SK-N-SH (cell line): Measurements from ENCODE around the gene EGF. TPM values are rescaled to one million over a fixed set of nuclear protein-coding genes. Genes with fewer than 3 reads are reported as not detected.

ENCODE experiments used
- CTCF ChIA-PET: fragments of 300-600, 350-600 bp; formaldehyde crosslinking; extraction: SDS; loops from one replicate; lab custom pipeline; 2021; lab: Yijun Ruan, JAX
- POLR2A ChIA-PET: fragments of 350-600 bp; sonication (Branson Sonifier 250); formaldehyde crosslinking; extraction: SDS; loops from one replicate; lab custom pipeline; 2020; ENCODE audit warnings: antibody characterized with exemption, inconsistent platforms; lab: Yijun Ruan, JAX
- DNase-seq: peaks from one replicate; pipeline ENCODE4 v3.0.0; 2012
- H2AFZ ChIP-seq: fragments of 200-600 bp; sonication (generic); 2 replicates; pipeline ENCODE4 v1.8.1; 2016; ENCODE audit warnings: antibody characterized with exemption, mild to moderate bottlenecking, low read depth
- H3F3A ChIP-seq: fragments of 200-600 bp; sonication (generic); replicated peaks from 2 replicates; pipeline ENCODE3; 2016; ENCODE audit warnings: antibody characterized with exemption, mild to moderate bottlenecking; ENCODE audit not compliant: insufficient read depth
- H3K27ac ChIP-seq, 2 experiments: fragments of 200-500 bp in 1 of 2; fragments of 200-600 bp in 1 of 2; sonication (Bioruptor generic) in 1 of 2; sonication (generic), shearing (Covaris generic) in 1 of 2; 2 replicates each; pipeline versions ENCODE4 v1.5.1 to v1.6.1; 2014 to 2016; ENCODE audit warnings: low read depth in 2 of 2, inconsistent platforms in 1 of 2, low read length in 1 of 2, mild to moderate bottlenecking in 1 of 2, mixed read lengths in 1 of 2
- H3K27me3 ChIP-seq: fragments of 200-600 bp; sonication (generic), shearing (Covaris generic); 2 replicates; pipeline ENCODE4 v1.6.1; 2016; ENCODE audit warnings: mixed run types; ENCODE audit not compliant: insufficient read depth
- H3K36me3 ChIP-seq, 2 experiments: fragments of 200-500 bp in 1 of 2; fragments of 200-600 bp in 1 of 2; sonication (Bioruptor generic) in 1 of 2; sonication (generic) in 1 of 2; replicated peaks in 1 of 2; 2 replicates each; pipeline versions ENCODE3 to v1.5.1; 2014 to 2016; ENCODE audit warnings: low read length in 1 of 2, mild to moderate bottlenecking in 1 of 2; ENCODE audit not compliant: insufficient read depth in 2 of 2, control insufficient read depth in 1 of 2
- H3K4me1 ChIP-seq, 2 experiments: fragments of 200-500 bp in 1 of 2; fragments of 200-600 bp in 1 of 2; sonication (Bioruptor generic) in 1 of 2; sonication (generic), shearing (Covaris generic) in 1 of 2; 2 replicates each; pipeline versions ENCODE4 v1.5.1 to v1.6.1; 2014 to 2016; ENCODE audit warnings: low read depth in 1 of 2, low read length in 1 of 2, mixed run types in 1 of 2; ENCODE audit not compliant: insufficient read depth in 2 of 2, control insufficient read depth in 1 of 2
- H3K4me2 ChIP-seq: fragments of 200-600 bp; sonication (generic), shearing (Covaris generic); 2 replicates; pipeline ENCODE4 v1.6.1; 2017; ENCODE audit warnings: mixed run types
- H3K4me3 ChIP-seq, 2 experiments: fragments of 200-500 bp in 1 of 2; fragments of 200-600 bp in 1 of 2; sonication (Bioruptor generic) in 1 of 2; sonication (generic), shearing (Covaris generic) in 1 of 2; 2 replicates each; pipeline versions ENCODE4 v1.5.1 to v1.8.1; 2014 to 2016; ENCODE audit warnings: low read depth in 2 of 2, inconsistent platforms in 1 of 2, low read length in 1 of 2, mild to moderate bottlenecking in 1 of 2, mixed read lengths in 1 of 2, moderate library complexity in 1 of 2
- H3K79me2 ChIP-seq: fragments of 200-600 bp; sonication (generic); 2 replicates; pipeline ENCODE4 v1.8.1; 2017; ENCODE audit warnings: mild to moderate bottlenecking; ENCODE audit not compliant: insufficient read depth
- H3K9ac ChIP-seq: fragments of 200-600 bp; sonication (generic); 2 replicates; pipeline ENCODE4 v1.6.1; 2017; ENCODE audit warnings: mixed run types
- H3K9me2 ChIP-seq: fragments of 200-600 bp; sonication (generic); 2 replicates; pipeline ENCODE4 v1.6.1; 2017; ENCODE audit warnings: mixed run types
- H3K9me3 ChIP-seq: fragments of 200-600 bp; sonication (generic); 2 replicates; pipeline ENCODE4 v1.6.1; 2017; ENCODE audit warnings: mixed run types, mild to moderate bottlenecking, moderate library complexity
- H4K20me1 ChIP-seq: fragments of 200-600 bp; sonication (generic); 2 replicates; pipeline ENCODE4 v1.6.1; 2017; ENCODE audit warnings: mild to moderate bottlenecking, mixed run types; ENCODE audit not compliant: insufficient read depth
- ELF1 ChIP-seq: IDR thresholded peaks from 2 replicates; pipeline ENCODE4 v1.4.0; 2012
- EP300 ChIP-seq, 2 experiments: IDR thresholded peaks; 2 replicates each; pipeline versions ENCODE4 v1.4.0 to v1.6.1; 2012; ENCODE audit warnings: borderline replicate concordance in 1 of 2, low read depth in 1 of 2, low read length in 1 of 2
- FOXJ3 ChIP-seq: sonication (generic); formaldehyde crosslinking; IDR thresholded peaks from 2 replicates; pipeline ENCODE4 v1.5.1; 2020; ENCODE audit warnings: mild to moderate bottlenecking, missing genetic modification reagents
- GABPA ChIP-seq: IDR thresholded peaks from 2 replicates; pipeline ENCODE4 v1.4.0; 2012; ENCODE audit warnings: low read depth, mild to moderate bottlenecking
- GATA2 ChIP-seq: sonication (generic); formaldehyde crosslinking; IDR thresholded peaks from 2 replicates; pipeline ENCODE4 v1.5.0; 2020; ENCODE audit warnings: mild to moderate bottlenecking, missing genetic modification reagents
- JUND ChIP-seq: IDR thresholded peaks from 2 replicates; pipeline ENCODE4 v1.4.0; 2012
- MXI1 ChIP-seq: IDR thresholded peaks from 2 replicates; pipeline ENCODE4 v1.6.1; 2012; ENCODE audit warnings: mild to moderate bottlenecking, low read depth, low read length, improper control_type of control experiment
- NRF1 ChIP-seq: IDR thresholded peaks from 2 replicates; pipeline ENCODE4 v1.6.1; 2012; ENCODE audit warnings: low read depth, mild to moderate bottlenecking, low read length
- POLR2AphosphoS5 ChIP-seq: IDR thresholded peaks from 2 replicates; pipeline ENCODE4 v1.6.1; 2012; ENCODE audit warnings: low read depth, low read length
- RFX5 ChIP-seq: IDR thresholded peaks from 2 replicates; pipeline ENCODE4 v1.6.1; 2012; ENCODE audit warnings: mild to moderate bottlenecking, improper control_type of control experiment, low read length
- TAF1 ChIP-seq: IDR thresholded peaks from 2 replicates; pipeline ENCODE4 v1.6.1; 2012; ENCODE audit warnings: low read depth, mild to moderate bottlenecking, low read length, moderate library complexity, borderline replicate concordance
- TCF12 ChIP-seq: IDR thresholded peaks from 2 replicates; pipeline ENCODE4 v1.4.0; 2012
- YY1 ChIP-seq: IDR thresholded peaks from 2 replicates; pipeline ENCODE4 v1.4.0; 2012; ENCODE audit warnings: low read depth, mild to moderate bottlenecking
- WGBS: methylation state at CpG from one replicate; pipeline ENCODE4 v1.1.6; 2017; ENCODE audit warnings: low lambda C conversion rate; 5-methylcytosine and 5-hydroxymethylcytosine counted together
- polyA plus RNA-seq, 3 experiments: library from polyadenylated mRNA; depleted of rRNA; stranded (reverse); fragments of >200 nt; gene quantifications; 2 replicates each; pipeline ENCODE4 v1.2.3, GENCODE V29; 2012
- TF ChIP-seq, protein P1 (sequence below): IDR thresholded peaks from 2 replicates; pipeline ENCODE4 v1.4.0; 2012; ENCODE audit warnings: low read depth, borderline replicate concordance
- TF ChIP-seq, protein P2 (sequence below): IDR thresholded peaks from 2 replicates; pipeline ENCODE4 v1.4.0; 2012; ENCODE audit warnings: low read depth, borderline replicate concordance
- TF ChIP-seq, protein P3 (sequence below): fragments of 150-350 bp; IDR thresholded peaks from 2 replicates; pipeline ENCODE4 v1.6.1; 2017; ENCODE audit warnings: antibody characterized with exemption, low read length, low read depth, borderline replicate concordance

EGF gene
- polyA plus RNA-seq, 1 of the 3 experiments (the other 2 are of a cell fraction), result 0.89 TPM

DNA sequence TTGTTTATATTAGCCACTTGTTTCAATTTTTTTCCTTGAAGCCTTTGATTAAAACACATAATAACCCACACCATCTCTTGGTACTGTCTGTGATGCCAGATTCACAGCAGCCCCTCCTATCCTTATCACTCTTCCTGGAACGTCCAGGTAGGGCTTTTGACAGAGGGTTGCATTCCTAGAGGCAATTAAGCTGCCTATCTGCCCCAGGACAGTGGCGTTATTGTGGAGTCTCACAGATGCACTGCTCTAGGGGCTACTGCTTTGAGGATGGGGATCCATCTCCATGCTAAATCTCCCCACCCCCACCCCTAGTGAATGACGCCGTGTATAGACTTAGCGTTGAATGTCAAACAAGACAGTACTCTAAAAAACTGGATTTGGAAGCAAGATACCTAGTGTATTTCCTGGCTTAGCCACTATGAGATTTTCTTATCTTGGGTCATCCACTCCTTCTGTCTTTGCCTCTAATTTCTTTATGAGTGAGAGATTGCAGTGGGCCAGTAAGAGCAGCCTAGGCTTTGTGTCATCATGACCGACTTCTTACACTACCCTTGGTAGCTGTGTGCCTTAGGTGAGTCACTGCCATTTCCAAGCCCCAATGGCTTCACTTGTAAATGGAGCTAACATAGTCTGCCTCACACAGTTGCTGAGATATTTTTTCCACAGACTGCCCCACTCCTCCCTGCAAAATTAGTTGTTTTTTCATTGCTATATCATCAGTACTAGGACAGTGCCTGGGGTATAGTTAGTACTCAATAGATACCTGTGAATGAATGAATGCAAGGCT, 90.9 kb downstream of the EGF start:
- no peak for DNase-seq
- CTCF ChIA-PET, result interaction anchor here (19.2 kb wide), 1 partner anchor 514 kb away, joined by 591 read pairs; no protein-coding TSS in a partner anchor

DNA sequence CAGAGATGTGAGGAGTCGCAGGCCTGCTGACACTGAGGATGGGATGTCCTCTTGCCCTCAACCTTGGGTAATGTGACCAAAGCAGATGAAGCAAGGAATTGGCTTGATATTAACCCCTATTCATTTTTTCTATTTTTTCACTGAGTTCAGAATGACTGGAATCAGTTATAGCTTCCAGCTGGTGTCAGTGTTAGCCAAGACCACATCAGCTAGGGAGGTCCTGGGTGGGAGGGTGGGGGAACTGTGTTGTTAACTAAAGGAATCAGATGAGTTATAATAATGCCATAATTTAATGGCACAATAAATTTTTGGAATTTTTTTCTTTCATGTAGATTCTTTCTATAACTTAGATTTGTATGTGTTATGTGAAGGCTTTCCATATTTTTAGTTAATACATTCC, 91.9 kb downstream of the EGF start:
- Histone ChIP-seq H3K27ac (no peak overlapping the region), H3K36me3 (no peaks in the 10 kb centered on the region), H3F3A (no peaks in the 10 kb centered on the region), H3K4me2 (no peak overlapping the region), H3K4me1 (no peaks in the 10 kb centered on the region; a peak in 1 of 4 replicates), H4K20me1 (no peaks in the 10 kb centered on the region), H3K4me3 (no peak overlapping the region), H3K9me3 (no peaks in the 10 kb centered on the region), H2AFZ (no peak overlapping the region), H3K79me2 (no peaks in the 10 kb centered on the region), H3K27me3 (no peaks in the 10 kb centered on the region), H3K9me2 (no peaks in the 10 kb centered on the region), H3K9ac (no peak overlapping the region)
- no peak for DNase-seq
- TF ChIP-seq GABPA (no peak), NRF1 (no peak), TCF12 (no peak), FOXJ3 (no peak), TAF1 (no peak), EP300 (IDR thresholded peaks at IDR 0.05; ENCODE audit: borderline replicate concordance in 1 of 2, low read depth in 1 of 2, low read length in 1 of 2) (no peak), YY1 (no peak), RFX5 (no peak), JUND (no peak), GATA2 (no peak)
- TF ChIP-seq, protein P1, sequence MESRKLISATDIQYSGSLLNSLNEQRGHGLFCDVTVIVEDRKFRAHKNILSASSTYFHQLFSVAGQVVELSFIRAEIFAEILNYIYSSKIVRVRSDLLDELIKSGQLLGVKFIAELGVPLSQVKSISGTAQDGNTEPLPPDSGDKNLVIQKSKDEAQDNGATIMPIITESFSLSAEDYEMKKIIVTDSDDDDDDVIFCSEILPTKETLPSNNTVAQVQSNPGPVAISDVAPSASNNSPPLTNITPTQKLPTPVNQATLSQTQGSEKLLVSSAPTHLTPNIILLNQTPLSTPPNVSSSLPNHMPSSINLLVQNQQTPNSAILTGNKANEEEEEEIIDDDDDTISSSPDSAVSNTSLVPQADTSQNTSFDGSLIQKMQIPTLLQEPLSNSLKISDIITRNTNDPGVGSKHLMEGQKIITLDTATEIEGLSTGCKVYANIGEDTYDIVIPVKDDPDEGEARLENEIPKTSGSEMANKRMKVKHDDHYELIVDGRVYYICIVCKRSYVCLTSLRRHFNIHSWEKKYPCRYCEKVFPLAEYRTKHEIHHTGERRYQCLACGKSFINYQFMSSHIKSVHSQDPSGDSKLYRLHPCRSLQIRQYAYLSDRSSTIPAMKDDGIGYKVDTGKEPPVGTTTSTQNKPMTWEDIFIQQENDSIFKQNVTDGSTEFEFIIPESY, result no peak
- TF ChIP-seq, protein P2, sequence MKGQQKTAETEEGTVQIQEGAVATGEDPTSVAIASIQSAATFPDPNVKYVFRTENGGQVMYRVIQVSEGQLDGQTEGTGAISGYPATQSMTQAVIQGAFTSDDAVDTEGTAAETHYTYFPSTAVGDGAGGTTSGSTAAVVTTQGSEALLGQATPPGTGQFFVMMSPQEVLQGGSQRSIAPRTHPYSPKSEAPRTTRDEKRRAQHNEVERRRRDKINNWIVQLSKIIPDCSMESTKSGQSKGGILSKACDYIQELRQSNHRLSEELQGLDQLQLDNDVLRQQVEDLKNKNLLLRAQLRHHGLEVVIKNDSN, result no peak
- POLR2A ChIA-PET, result no interaction called here
- 83% methylated on average over 1 of the region's 1 CpG for WGBS
- CTCF ChIA-PET, result interaction anchor here (0.6 to 19.2 kb wide), 4 partner anchors 206 to 978 kb away, joined by 4 to 591 read pairs (median 10); no protein-coding TSS in a partner anchor

More for the DNA sequence above, 90.9 kb downstream of the EGF start:
- Histone ChIP-seq H3K9me2 (no peaks in the 10 kb centered on the region), H3K9ac (no peak overlapping the region), H3K79me2 (no peaks in the 10 kb centered on the region), H3K27ac (no peak overlapping the region), H3K4me3 (no peak overlapping the region), H3K36me3 (no peaks in the 10 kb centered on the region), H3K9me3 (no peaks in the 10 kb centered on the region), H4K20me1 (no peaks in the 10 kb centered on the region), H3K4me2 (no peak overlapping the region), H2AFZ (no peak overlapping the region), H3K4me1 (no peaks in the 10 kb centered on the region; a peak in 1 of 4 replicates), H3F3A (no peaks in the 10 kb centered on the region), H3K27me3 (no peaks in the 10 kb centered on the region)
- no peak for TF ChIP-seq YY1
- TF ChIP-seq TCF12, result no peak
- no peak for TF ChIP-seq GATA2
- TF ChIP-seq ELF1, result no peak
- TF ChIP-seq, protein P1, result no peak
- TF ChIP-seq, protein P3, sequence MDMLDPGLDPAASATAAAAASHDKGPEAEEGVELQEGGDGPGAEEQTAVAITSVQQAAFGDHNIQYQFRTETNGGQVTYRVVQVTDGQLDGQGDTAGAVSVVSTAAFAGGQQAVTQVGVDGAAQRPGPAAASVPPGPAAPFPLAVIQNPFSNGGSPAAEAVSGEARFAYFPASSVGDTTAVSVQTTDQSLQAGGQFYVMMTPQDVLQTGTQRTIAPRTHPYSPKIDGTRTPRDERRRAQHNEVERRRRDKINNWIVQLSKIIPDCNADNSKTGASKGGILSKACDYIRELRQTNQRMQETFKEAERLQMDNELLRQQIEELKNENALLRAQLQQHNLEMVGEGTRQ, result no peak
- TF ChIP-seq POLR2AphosphoS5, result no peak
- no peak for TF ChIP-seq MXI1
- WGBS, result 40% methylated on average over 6 of the region's 6 CpGs
- POLR2A ChIA-PET, result interaction anchor here (0.7 kb wide), 1 partner anchor 136 kb away, joined by 3 read pairs; no protein-coding TSS in a partner anchor
